GM21528 (cell line): ENCODE results near the gene ATG9B.
"Not testable (repeated sequence)": the region's sequence is repeated elsewhere in the genome, so short reads cannot be mapped to it uniquely, and the experiment has no call there.

Source experiments
- ATAC-seq: cut with Tn5 transposase; IDR thresholded peaks from one replicate; pipeline ENCODE4 v1.9.1; 2021; ENCODE audit warnings: mild to moderate bottlenecking, moderate library complexity; ENCODE audit not compliant: unreplicated experiment, low FRiP score

Gene ATG9B

GRCh38 chr7:151038951-151039849 lies 14.9 kb upstream of the ATG9B start:
- ATAC-seq = no peak

DNA sequence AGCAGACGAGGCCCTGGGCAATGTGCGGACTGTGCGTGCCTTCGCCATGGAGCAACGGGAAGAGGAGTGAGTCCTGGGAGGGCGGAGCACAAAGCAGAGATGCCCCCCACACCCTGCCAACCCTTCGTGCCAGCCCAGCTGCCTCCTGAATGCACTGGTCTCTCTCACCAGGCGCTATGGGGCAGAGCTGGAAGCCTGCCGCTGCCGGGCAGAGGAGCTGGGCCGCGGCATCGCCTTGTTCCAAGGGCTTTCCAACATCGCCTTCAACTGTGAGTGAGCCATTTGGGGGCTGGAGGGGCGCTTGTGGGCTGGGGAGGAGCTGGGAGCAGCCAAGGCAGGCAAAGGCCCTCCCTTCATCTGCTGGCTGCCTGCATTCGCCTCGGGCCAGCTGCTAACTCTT lies 11.6 kb upstream of the ATG9B start:
- ATAC-seq = no peak

DNA sequence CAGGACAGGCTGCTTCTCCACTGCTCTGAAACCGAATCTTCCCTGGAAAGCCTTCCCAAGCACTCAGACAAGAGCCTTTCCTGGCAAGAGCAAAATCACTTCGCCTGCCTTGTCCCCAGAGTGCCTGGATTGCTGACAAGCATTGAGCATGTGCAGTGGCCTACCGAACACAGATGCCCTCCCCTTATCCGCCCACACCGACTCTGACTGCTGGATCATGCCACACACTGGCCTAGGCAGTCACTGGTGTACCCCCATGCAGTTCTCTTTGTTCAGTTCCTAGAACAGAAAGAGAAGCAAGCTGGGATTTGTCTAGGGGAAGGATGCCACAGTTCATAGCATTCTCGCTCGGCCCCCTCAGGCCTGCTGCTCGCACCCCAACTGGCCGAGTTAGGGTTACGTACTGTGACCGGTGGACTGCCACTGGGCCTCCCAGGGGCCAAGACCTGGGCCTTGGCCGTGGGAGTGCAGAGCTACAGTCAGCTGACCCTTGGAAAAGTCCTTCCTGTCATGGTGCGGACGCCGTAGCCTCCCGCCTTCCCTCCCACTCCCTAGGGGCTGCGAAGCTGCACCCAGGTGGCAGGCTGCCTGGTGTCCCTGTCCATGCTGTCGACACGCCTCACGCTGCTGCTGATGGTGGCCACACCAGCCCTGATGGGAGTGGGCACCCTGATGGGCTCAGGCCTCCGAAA lies 10.9 kb upstream of the ATG9B start:
- no peak for ATAC-seq

DNA sequence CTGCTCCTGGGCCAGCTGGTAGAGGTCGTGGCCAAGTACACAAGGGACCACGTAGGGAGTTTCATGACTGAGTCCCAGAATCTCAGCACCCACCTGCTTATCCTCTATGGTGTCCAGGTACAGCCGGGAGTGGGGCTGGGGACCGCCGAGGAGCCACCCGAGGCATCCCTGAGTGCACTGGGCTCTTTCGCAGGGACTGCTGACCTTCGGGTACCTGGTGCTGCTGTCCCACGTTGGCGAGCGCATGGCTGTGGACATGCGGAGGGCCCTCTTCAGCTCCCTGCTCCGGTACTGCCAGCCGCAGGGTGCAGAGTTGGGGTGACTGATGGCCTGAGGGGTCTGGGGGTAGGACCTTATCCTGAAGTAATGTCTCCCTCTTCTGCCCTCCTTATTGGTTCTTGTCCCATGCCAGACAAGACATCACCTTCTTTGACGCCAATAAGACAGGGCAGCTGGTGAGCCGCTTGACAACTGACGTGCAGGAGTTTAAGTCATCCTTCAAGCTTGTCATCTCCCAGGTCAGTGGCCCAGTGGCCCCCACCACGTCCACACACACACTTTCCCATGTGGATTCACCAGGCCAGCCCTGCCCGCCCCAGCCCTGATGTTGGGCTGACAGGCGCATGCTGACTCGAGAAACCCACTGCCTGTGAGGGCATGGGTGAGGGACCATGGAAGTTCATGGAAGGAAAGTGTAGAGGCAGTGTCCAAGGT lies 10.2 kb upstream of the ATG9B start:
- ATAC-seq = no peak

DNA sequence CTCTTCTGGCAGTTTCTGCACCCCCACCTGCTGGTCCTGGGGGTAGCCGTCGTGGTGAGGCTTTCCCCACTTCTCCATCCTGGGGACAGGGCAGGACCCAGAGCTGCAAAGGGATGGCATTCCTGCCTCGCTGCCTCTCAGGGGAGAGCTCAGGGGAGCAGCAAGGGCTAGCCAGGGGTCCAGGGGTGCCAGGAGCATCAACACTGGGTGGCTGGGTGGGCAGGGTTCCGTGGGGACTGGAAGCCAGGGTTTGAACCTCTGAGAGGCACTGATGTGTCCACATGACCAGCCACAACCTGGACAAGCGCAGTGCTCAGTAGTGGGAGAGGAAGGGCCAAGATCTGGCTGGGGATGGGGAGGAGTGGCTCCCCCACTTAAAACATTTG lies 9.6 kb upstream of the ATG9B start:
- ATAC-seq = no peak

DNA sequence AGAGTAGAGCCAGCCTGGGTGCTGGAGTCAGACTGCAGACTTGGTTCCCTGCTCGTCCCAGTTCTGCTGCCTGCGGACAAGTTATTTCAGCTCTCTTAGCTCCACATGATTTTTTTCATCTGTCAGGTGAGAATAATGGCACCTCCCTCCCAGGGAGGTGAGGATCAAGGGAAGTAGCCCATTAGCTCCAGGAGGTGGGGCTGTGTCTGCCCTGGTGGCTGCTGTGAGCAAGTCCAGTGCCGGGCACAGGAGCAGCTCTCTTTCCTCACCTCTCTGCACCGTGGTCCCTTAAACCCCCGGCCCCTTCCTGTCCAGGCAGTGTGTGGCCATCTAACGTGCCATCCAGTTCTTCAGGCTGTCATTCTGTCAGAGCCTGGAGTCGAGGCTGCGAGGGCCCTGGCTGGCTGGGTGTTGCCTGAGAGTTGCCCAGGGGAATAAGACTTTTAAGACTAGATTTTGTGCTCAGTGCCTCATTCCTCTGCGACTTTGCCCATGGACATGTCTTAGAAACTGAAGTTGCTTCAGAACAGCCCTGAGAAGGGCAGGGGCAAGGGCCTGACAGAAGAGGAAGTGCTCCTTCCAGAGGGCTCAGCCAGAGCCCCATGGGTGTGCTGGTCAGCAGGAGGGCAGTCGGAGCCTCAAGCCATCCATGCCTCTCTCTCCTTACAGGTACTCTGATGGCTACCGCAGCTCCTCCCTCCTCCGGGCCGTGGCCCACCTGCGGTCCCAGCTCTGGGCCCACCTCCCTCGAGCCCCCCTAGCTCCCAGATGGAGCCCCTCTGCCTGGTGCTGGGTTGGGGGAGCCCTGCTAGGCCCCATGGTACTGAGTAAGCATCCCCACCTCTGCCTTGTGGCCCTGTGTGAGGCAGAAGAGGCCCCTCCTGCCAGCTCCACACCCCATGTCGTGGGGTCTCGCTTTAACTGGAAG lies 8.9 kb upstream of the ATG9B start:
- no peak for ATAC-seq

- ATAC-seq = no peak
These were observed 6.7 kb upstream of the ATG9B start for GRCh38 chr7:151031011-151031410.

GRCh38 chr7:151028948-151029501 lies 4.7 kb upstream of the ATG9B start:
- no peak for ATAC-seq

DNA sequence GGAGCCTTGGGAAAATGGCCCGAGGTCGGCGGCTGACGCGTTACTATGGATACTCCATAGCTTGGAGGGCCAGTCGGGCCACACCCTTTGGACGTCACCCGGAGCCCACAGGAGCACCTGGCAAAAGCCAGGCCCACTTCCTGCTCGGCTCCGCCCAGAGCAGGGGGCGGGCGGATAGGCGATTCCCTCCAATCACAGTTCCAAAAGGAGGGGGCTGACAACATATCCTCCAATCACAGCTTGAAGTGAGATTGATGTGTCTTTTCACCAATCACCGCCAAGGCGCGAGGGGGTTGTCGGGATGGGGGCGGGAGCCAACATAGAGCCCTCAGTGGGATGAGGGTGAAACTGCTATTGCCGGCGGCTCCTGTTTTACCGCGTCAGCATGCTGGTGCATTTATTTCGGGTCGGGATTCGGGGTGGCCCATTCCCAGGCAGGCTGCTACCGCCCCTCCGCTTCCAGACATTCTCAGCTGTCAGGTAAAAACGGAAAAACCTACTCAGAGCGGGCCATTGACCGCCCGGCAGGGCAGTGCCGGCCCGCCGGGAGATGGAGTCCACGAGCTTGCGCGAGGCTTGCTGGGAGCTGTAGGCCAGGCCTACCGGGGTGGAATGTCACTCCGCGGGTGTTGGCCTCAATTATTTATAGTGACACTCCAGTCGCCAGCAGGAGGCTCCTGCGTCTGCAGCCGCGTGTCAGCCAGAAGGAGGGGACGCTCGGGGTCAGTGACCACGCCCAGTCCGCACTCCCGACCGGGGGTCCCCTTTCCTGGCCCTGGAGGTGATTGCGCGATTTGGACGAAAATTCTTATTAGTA lies 4.0 kb upstream of the ATG9B start, which contains the start of gene ABCB8:
Gene ABCB8 (plus strand): TSS at position 320 of the 817 bp plus-strand sequence. CDS start 66 bp downstream, at position 386.
- peak; percentile 97 for ATAC-seq

DNA sequence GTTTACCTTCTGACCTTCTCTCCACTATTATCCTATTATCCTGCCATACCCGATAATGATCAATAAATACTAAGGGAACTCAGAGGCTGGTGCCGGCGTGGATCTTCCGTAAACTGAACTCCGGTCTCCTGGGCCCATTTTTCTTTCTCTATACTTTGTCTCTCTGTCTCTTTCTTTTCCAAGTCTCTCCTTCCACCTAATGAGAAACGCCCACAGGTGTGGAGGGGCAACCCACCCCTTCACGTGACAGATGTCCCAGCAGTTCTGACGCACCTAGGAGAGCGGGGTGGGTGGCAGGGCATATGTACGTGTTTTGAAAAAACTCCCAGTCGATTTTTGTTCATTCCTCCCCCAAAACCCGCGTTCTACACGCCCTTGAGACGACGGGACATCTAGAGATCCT lies 3.4 kb upstream of the ATG9B start:
- ATAC-seq = not testable (repeated sequence)

DNA sequence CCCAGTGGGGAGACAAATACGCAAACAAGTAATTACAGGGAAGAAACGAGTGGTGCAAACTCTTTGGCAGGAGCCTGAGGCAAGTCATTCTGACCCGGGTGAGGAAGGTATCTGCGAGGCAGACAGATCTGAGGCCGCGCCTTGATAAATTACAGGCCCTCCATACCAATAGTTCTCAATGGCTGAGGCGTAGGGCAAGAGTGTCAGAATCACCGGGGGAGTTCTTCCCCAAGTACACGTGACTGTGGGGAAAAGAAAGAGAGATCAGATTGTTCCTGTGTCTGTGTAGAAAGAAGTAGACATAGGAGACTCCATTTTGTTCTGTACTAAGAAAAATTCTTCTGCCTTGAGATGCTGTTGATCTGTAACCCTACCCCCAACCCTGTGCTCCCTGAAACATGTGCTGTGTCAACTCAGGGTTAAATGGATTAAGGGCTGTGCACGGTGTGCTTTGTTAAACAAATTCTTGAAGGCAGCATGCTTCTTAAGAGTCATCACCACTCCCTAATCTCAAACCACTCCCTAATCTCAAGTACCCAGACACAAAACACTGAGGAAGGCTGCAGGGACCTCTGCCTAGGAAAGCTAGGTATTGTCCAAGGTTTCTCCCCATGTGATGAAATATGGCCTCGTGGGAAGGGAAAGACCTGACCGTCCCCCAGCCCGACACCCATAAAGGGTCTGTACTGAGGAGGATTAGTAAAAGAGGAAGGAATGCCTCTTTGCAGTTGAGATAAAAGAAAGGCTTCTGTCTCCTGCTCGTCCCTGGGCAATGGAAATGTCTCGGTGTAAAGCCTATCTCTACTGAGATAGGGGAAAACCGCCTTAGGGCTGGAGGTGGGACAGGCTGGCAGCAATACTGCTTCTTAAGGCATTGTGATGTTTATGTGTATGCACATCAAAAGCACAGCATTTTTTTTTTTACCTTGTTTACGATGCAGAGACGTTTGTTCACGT lies 2.8 kb upstream of the ATG9B start:
- not testable (repeated sequence) for ATAC-seq

DNA sequence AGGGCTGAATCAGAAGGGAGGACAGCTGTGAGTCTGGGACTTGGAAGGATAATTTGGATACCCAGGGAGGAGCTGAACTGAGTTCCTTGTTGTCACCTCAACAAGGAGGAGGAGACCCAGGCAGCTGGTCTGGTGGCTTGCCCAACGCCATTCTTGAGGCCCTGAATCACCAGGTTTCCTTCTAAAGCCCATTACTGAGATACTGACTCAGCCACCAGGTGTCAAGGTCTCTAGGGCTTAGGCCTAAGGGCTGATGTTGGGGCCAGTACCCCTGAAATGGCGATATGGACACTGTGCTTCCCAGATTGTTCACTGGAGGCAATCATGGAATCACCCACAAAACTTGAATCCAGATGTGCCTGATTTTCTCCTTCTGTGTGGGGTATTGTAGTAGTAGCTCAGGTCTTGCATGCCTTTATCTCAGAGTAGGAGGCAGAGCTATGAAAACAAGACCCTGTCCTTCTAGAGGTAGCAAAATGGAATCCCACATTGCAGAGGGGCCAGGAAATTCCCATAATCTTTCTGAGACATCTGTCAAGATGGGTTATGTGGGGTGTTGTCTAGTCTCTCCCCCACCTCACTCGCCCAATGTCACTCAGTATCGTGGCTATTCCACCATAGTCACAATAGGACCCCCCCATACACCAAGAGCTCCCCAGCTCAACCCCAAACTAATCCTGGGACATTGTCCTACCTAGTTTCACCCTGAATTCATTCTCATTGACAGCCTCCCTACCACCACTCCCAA lies 1.8 kb upstream of the ATG9B start:
- ATAC-seq = no peak

DNA sequence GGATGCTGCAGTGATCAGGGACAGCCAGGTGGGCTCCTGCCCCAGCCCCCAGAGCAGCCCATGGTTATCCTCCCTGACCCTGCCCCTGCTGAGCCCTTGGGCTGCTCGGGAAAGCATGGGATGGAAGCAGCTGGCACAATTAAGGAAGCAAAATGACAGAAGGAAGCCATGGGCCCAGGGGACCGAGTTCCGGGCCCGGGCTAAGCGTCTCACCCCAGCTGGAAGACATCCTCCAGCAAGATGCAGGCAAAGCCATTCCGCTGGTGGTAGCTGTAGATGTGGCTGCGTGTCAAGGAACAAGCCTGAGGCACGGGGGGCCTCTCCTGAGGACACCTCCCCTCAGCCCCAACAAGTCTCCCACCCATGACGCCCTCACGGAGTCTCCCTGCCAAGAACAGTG lies 1.1 kb downstream of the ATG9B start:
- ATAC-seq = no peak

- ATAC-seq = no peak
These were observed 4.1 kb downstream of the ATG9B start for GRCh38 chr7:151020231-151020630.

GRCh38 chr7:151019130-151019447 lies 5.2 kb downstream of the ATG9B start:
- ATAC-seq = no peak

DNA sequence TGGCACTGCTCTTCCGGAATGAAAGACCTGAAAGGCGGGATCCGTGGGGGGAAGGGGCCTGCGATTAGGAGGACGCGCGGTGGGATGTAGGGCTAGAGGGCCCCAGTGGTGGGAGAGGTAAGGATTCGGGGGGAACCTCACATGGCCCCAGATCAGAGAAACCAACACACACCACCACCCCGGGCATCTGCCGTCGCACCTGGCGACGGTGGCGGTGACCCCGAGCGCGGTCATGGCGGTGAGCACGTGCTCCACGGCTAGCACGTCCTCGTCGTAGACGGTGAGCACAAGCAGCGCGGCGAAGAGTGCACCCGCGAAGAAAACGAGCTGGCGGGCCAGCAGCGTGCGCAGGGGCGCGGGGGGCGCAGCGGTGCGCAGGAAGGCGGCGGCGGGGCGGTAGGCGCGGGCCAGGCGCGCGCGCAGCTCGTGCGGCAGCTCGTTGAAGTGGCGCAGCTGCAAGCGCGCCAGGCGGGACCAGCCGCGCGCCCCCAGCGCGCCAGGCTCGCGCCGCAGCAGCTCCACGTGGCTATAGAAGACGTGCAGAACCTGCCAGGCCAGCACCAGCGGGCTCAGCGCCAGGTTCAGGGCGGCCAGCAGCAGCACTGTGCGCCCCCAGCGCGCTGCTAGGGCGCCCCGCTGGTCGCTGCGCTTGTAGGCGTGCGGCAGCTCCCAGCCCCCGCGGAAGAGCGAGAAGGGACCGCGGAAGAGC lies 5.7 kb downstream of the ATG9B start:
- ATAC-seq = no peak

GRCh38 chr7:151017953-151018420 lies 6.3 kb downstream of the ATG9B start:
- ATAC-seq = no peak
